GM19025 (cell line): ENCODE data around the gene DEPDC5.
"Not testable (repeated sequence)": the region's sequence is repeated elsewhere in the genome, so short reads cannot be mapped to it uniquely, and the experiment has no call there.

Experiments used
- ATAC-seq: cut with Tn5 transposase; IDR thresholded peaks from one replicate; pipeline ENCODE4 v1.9.1; 2021; ENCODE audit warnings: mild to moderate bottlenecking, low read depth, moderate library complexity; ENCODE audit not compliant: unreplicated experiment

Gene DEPDC5

DNA sequence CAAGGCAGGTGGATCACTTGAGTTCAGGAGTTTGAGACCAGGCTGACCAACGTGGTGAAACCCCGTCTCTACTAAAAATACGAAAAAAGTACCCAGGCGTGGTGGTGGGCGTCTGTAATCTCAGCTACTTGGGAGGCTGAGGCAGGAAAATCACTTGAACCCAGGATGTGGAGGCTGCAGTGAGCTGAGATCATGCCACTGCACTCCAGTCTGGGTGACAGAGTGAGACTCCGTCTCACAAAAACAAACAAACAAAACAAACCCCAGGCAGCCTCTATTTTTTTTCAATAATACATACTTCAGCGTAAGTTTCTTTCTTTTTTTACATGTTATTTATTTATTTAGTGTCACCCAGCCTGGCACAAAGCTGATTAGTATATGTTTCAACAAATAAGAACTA lies 60.1 kb downstream of the DEPDC5 start:
- not testable (repeated sequence) for ATAC-seq

DNA sequence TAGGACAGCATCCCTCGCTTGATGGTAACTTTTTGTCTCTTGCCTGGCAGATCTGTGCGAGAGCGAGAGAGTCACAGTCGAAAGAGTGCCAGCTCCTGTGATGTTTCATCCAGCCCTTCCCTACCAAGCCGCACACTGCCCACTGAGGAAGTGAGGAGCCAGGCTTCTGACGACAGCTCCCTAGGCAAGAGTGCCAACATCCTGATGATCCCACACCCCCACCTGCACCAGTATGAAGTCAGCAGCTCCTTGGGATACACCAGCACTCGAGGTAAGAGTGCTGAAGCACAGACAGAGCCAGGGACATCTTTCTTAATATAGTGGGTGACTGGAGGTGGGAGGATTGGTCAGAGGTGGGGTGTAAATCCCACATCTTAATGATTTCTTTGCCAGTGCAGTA lies 61.1 kb downstream of the DEPDC5 start:
- no peak for ATAC-seq

DNA sequence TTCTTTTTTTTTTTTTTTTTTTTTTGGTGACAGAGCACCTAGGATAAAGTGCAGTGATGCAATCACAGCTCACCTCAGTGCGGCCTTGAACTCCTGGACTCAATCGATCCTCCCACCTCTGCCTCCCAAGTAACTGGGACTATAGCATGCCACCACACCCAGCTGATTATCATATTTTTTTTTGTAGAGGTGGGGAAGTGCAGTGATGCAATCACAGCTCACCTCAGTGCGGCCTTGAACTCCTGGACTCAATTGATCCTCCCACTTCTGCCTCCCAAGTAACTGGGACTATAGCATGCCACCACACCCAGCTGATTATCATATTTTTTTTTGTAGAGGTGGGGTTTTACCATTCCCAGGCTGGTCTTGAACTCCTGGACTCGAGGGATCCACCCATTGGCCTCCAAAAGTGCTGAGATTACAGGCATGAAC lies 61.6 kb downstream of the DEPDC5 start:
- ATAC-seq = not testable (repeated sequence)

DNA sequence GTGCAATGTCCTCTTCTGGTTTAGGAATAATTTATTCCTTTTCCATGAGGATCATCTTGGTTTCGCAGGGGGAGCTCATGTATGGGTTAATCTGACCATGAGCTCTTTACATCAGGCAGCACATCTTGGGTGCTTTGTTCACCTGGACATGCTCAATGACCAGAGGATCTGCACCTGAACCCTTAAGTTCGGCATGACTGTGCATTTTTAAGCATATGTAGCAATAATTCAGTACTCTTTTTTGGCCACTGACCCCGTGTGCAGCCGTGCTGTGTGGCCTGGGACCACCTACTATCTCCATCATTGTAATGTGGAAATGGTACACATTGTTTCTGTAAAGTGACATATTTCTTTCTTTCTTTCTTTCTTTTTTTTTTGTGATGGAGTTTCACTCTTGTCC lies 62.9 kb downstream of the DEPDC5 start:
- no peak for ATAC-seq

DNA sequence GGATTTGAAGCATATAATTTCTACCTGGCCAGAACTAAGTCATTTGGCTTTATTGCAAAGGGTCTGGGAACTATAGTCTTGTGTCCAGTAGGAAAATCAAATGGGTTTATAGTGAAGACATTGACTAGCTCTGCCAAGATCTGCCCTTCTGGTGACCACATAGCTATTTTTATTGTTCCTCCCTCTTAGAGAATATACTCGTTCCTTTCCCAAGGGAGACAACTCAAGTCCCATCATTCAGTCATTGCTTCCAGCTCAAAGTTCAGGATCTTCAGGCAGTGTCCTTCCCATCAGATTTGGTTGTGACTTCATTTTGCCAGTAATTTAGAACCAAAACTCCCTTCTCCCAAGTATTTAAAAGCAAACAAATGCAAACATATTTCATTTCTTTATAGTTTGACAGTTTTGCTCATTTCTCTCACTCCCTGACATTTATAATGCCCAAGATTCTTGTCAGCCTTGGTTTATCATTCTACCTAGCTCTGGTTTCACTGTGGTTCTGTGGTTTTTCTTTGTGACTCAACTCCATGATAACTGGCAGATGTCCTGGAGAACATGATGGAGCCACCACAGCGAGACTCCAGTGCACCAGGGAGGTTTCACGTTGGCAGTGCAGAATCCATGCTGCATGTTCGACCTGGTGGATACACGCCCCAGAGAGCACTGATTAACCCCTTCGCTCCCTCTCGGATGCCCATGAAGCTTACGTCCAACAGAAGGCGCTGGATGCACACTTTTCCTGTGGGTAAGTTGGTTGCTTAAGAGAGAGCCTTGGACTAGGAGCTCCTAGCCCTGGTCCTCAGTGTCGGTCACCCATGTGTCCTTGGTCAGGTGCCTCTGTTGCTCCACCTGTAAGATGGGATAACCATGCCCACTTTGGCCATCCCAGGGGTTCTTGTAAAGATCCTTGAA lies 64.9 kb downstream of the DEPDC5 start:
- ATAC-seq = no peak

DNA sequence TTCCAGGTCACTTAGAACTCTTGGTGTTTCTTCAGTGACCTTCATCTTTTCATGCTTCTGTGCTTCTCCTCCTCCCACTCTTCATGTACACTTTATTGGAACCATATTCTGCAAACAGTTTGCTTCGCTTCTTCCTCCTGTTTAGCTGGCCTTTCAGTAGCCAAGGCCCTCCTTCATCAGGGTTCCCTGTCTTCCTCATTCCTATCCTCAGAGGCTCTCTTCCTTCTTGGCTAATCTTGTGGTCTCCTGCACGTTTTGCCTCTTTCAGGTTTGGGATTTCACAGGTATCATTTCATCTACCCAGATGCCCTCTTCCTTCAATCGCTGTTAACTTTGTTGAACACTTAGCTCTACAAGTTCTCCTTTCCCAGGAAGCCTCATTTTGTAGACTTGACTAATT lies 66.8 kb downstream of the DEPDC5 start:
- ATAC-seq = no peak

DNA sequence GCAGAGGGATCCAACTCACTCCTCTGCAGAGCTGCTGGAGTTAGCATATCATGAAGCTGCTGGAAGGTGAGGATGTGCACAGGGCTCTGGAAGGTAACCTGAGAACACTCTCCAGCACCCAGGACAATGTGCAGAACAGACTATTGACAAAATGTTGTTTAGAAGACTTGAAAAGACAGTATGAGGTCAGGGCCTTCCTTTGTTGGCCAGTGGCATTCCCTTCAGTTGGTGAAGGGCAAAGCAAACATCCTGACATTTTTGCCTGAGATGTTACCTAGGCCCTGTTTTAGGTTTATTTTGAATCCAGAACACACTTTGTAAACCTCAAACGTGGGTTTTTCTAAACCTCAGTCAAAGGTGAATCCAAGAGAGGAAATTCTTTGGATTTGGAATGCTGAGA lies 67.8 kb downstream of the DEPDC5 start:
- no peak for ATAC-seq

DNA sequence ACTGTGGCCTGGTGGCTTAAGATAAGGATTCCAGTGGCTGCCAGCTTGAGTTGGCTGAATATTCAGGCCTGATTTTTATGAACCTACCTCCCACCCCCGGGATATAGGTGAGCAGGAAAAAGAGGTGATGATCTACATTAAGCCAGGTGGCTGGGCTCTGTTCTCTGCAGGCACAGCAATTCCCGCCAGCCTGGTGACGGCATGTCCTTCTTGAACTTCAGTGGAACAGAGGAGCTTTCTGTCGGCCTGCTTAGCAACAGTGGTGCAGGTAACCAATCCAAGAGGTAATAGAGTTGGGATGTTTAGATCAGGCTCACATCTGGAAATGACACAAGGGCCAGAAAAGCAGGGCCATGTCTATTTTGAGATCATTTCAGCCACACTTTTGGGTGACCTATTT lies 68.7 kb downstream of the DEPDC5 start:
- no peak for ATAC-seq

DNA sequence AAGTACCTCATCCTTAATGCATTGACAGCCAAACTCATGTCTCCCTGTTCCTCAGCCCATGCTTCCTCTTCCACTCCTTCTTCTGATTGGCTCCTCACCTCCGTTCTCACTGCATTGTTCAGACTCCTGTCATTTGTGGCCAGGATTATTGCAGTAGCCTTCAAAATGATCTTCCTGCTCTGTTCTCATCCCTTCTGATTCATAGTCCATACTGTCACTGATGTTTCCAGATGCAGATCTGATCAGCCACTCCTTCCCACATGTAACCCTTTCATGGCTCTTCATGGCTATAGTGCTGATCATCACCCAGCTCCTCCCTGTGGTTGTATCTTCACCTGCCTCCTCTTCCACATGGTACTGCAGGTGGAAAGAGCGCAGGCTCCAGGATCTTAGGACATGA lies 71.7 kb downstream of the DEPDC5 start:
- ATAC-seq = no peak

DNA sequence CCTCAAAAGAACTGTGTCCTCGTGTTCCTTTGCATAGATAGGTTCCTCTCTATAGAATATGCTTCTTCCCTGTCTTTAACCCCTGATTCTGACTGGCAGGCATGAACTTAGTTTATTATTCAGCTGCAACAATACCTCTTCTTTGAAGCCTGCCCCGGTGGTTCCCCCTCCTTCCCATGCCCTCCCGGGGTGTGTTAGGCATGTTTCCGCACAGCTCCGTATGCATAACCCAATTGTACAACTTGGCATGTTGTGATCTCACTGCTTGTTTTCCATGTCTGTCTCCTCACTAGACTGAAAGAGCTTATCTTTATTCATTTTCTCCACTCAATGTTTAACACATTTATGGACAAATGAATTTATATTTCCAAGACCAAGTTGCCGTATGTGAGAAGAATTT lies 72.6 kb downstream of the DEPDC5 start:
- no peak for ATAC-seq

DNA sequence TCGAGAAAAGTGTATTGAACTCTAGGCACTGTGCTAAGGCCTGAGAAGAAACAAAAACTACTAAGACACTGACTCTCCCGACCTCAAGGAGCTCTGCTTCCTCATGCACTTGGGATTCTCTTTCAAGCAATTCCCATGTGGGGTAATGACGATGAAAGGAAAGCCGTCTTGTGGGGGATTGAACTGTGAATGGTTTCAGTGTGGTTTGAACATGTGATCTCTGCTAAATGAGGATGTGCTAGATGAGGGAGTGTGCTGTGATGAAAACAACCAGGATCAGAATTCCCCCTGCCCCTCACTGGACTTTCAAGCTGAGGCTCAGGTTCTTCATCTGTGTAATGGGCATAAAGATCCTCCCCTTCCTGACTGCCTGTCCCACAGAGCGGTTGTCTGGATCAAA lies 74.9 kb downstream of the DEPDC5 start:
- no peak for ATAC-seq

DNA sequence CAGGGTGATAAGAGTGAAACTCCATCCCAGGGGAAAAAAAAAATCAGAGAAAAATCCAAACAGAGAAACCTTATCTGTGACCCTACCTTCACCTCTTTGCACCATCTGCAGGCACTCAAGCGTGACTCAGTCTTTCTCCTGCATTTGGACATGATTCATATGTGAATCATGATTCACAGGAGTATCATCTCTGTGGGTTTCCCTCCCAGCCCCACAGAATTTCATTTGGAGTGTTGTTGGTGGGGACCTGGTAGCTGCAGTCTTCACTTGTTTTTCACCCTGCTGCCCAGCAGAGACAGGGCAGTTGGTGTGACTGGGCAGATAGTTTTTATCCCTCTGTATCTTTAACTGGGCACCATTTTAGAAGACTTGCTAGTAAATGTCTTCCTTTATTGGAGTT lies 75.7 kb downstream of the DEPDC5 start:
- ATAC-seq = no peak

DNA sequence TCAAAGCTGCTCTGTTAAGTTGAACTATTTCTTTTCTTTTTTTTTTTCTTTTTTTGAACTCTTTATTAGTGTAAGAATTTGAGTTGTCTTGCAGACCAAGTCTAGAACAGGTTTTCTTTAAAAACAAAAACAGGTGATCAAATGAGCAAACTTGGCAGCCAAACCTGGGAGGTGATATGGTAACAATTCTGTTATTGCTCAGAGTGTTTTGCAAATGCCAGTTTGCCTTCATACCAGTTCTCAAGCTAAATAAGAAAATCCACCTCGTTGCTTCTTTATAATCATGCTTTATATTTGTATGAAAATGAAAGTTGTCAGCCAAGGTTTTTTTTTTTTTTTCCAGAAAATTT lies 76.9 kb downstream of the DEPDC5 start:
- no peak for ATAC-seq

DNA sequence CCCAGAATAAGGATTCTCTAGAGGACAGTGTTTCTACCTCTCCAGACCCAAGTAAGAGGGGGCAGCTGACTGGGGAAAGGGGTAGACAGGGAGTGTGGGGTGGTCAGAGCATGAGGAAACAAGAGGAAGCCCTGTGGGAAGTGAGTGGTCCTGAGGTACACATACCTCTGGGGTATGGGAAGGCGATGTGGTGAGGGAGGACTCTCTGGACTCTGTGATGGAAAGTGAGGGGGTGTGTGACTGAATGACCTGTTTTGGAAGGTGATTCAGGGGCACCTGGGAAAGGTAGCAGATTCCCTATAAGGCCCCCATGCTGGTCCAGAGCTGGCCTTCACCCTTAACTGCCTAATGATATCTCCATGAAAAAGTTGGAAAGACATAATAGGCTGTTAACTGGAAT lies 80.1 kb downstream of the DEPDC5 start:
- no peak for ATAC-seq

DNA sequence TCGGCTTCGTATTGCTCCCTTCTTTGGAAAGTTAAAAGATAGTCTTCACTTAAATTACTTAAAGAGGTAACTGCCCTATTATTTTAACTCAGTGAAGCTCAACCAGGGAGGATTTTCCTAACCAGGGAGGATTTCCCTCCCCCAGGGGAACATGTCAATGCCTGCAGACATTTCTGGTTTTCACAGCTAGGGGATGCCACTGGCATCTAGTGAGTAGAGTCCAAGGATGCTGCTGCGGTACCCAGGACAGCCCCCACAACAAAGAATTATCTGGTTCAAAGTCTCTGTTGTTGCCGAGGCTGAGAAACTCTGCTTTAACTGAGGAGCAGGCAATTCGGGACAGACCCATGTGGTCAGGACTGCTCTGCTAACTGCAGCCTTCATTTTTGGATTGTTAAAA lies 82.2 kb downstream of the DEPDC5 start:
- no peak for ATAC-seq

DNA sequence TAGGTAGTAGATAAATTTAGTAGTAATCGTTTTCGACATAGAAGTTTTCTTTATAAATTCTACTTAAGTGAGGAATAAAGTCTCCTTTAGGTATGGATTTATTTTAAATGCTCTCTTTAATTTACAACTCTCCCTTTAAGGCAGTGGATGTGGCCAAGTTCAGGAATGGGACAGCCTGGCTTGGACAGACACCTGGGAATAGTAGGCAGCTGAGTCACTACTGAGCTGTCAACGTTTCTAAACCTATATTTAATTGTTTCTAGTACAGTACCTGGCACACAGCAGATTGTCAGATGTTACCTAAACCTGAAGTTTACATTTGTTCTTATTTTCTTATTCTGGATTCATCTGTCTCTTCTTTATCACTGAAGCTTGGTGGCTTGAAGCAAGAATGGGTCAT lies 85.1 kb downstream of the DEPDC5 start:
- no peak for ATAC-seq

DNA sequence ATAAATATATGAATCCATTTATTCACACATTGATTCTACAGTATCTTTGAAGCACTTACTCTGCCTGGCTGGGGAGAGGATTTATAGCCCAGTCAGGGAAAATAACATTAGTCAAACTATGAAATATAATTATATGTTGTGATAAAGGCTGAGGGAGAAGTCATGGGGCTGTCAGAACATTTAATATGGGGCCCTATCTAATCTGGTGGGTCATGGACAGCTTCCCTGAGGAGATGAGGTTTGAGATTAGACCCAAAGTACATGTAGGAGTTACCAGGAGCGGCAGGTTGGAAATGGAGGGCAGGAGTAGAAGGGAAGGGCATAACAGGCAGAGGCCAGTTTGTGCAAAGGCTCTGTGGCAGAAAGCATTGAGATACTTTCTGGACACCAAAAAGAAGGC lies 86.2 kb downstream of the DEPDC5 start:
- ATAC-seq = no peak

DNA sequence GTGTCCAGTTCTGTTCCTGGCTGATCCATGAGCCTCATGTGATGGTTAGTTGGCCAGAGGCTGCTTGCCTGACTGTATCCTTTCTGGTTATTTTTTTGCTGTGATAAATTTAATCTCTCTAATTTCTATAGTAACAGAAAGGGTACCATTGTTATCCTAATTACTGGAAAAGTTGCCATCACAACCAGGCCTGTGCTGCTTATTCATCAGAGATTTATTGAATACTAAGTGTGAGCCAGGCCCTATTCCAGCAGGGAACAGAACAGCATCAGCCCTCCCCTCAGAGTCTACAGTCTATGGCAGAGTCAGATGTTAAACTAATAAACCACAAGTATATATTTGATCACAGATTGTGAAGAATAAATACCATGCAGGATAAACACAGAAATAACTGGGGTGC lies 86.8 kb downstream of the DEPDC5 start:
- no peak for ATAC-seq

DNA sequence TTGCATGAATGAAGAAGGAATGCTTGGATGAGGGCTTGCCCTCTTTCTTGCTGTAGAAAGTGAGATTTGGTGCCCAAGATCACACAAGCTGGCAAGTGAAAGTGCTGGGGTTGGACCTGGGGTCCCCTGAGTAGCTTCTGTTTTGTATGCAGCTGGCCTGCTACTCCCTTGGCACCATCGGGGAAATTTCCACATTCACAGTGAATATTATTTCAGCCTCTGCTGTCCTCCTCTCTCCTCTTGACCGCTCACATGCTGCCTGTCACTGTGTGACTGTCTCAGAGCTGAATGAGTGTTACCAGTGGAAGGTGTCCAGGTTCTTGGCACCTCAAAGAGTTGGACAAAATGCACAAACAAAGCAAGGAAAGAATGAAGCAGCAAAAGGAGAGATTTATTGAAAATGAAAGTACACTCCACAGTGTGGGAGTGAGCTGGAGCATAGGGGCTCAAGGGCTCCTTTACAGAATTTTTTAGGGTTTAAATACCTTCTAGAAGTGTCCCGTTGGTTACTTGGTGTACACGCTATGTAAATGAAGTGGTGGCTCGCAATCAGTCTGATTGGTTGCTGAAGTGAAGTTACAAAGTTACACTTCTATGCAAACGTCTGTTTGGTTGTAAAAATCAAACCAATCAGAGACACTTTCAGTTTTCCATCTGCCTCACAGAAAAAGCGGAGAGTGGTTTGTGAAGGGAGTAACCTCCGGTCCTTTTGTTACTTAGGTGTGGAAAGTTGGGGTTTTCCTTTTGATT lies 87.4 kb downstream of the DEPDC5 start:
- no peak for ATAC-seq

DNA sequence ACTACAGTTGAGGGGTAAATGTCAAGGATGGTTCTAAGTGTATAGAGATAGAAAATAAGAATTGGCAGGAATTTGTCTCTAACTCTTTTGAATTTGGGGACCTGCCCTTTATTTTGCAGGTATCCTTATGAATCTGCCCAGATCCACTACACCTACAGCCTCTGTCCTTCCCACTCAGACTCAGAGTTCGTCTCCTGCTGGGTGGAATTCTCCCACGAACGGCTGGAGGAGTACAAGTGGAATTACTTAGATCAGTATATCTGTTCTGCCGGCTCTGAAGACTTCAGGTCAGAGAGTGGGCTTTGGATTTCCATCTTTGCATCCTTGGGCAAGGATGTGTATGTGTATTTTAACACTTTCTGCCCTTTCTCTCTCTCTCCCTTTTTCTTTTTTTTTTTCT lies 89.7 kb downstream of the DEPDC5 start:
- ATAC-seq = no peak

DNA sequence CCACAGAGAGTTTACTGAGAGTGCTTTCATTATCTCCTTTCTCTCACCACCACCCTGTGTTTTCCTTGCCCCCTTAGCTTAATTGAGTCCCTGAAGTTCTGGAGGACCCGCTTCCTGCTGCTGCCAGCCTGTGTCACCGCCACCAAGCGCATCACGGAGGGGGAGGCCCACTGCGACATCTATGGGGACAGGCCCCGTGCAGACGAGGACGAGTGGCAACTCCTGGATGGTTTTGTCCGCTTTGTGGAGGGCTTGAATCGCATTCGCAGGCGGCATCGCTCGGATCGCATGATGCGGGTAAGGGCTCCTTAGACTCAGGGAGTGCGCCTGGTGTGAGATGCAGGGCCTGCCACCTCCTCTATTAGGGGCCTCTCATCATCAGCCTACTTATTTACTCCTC lies 91.1 kb downstream of the DEPDC5 start:
- no peak for ATAC-seq
